ENCODE measurements around the gene TMEM41B.
"Not testable (repeated sequence)": the region's sequence is repeated elsewhere in the genome, so short reads cannot be mapped to it uniquely, and the experiment has no call there.

Gene TMEM41B

GRCh38 chr11:9304178-9304577 is 10.2 kb downstream of the TMEM41B start:
- DNase-seq, result no peak

GRCh38 chr11:9302448-9302847 is 11.9 kb downstream of the TMEM41B start:
- no peak for DNase-seq

GRCh38 chr11:9301720-9302119 is 12.7 kb downstream of the TMEM41B start:
- DNase-seq, result no peak

GRCh38 chr11:9293646-9294045 is 20.7 kb downstream of the TMEM41B start:
- no peak for DNase-seq

- DNase-seq, result no peak
Observed at GRCh38 chr11:9285850-9286587, 28.4 kb downstream of the TMEM41B start.

GRCh38 chr11:9280655-9281301 is 33.6 kb downstream of the TMEM41B start:
- DNase-seq, result peak; percentile 67

GRCh38 chr11:9277176-9277575 is 37.2 kb downstream of the TMEM41B start:
- DNase-seq, result no peak

- no peak for DNase-seq
Observed at GRCh38 chr11:9276571-9276970, 37.8 kb downstream of the TMEM41B start.

- no peak for DNase-seq
Observed at GRCh38 chr11:9274499-9275258, 39.7 kb downstream of the TMEM41B start.

- no peak for DNase-seq
Observed at GRCh38 chr11:9273376-9274336, 40.7 kb downstream of the TMEM41B start.

- no peak for DNase-seq
Observed at GRCh38 chr11:9269492-9270013, 44.8 kb downstream of the TMEM41B start.

- DNase-seq, result no peak
Observed at GRCh38 chr11:9267680-9268079, 46.7 kb downstream of the TMEM41B start.

- no peak for DNase-seq
Observed at GRCh38 chr11:9266926-9267325, 47.5 kb downstream of the TMEM41B start.

GRCh38 chr11:9266132-9266736 is 48.2 kb downstream of the TMEM41B start:
- DNase-seq, result no peak

GRCh38 chr11:9265211-9266131 is 48.9 kb downstream of the TMEM41B start, which contains the start of gene DENND5A:
DENND5A (minus strand) TSS chr11:9265350; CDS start chr11:9265069, 281 bp downstream.
- DNase-seq, result peak; percentile 57

- peak; percentile 59 for DNase-seq
Observed at GRCh38 chr11:9264316-9265210, 49.8 kb downstream of the TMEM41B start.

- DNase-seq, result peak; percentile 76
Observed at GRCh38 chr11:9263840-9264315, 50.5 kb downstream of the TMEM41B start.

GRCh38 chr11:9260838-9261146 is 53.6 kb downstream of the TMEM41B start:
- DNase-seq, result not testable (repeated sequence)
